GM18951 (cell line): ENCODE results near the gene TNNC1.

Experiments
- POLR2A ChIP-seq: IDR thresholded peaks from 4 replicates; pipeline ENCODE4 v1.6.1; 2011; ENCODE audit warnings: mild to moderate bottlenecking; ENCODE audit not compliant: insufficient read length, insufficient read depth; ENCODE audit errors: extremely low read depth
- in situ Hi-C: fragments of 300-500 bp; cut with MboI; formaldehyde crosslinking; loops from one replicate; pipeline ENCODE4 v1.12.0; 2022; ENCODE audit warnings: low sequenced_read_pairs, mixed read lengths, inconsistent platforms; ENCODE audit not compliant: unreplicated experiment

Gene TNNC1

DNA sequence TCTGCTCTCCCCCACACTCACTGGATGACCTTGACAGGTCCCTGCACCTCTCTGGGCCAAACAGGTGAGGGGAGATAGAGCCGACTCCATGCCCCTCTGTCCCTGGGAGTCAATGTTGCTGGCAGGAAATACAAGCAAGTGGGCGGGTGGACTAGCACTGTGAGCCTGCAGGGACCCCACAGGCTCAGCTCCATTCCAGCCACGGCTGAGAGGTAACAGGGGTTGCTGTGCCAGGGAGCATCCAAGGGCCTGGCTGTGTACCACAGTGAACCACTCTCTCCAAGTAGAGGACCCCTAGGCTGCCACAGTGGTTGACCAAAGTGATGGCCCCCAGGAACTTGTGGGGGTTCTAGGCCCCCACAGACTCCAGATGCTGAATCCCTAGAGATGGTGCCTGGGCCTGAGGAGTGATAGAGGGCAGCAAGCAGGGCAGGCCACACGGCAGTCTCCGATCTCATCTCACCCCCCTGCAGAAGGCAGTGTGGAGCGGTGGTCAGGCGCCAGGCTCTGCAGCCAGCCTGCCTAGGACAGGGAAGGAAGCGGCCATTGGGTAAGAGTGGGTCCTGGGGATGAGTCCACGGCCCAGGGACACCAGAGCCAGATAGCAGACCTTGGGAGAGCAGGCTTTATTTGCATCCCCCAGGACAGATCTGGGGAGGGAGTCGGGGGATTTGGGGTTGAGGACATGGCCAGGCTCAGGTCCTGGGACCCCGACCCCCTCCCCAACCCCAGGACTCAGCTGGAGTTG is 3.2 kb downstream of the TNNC1 start:
- TF ChIP-seq POLR2A, result no peak

GRCh38 chr3:52447512-52448355 is 6.1 kb downstream of the TNNC1 start:
- no peak for TF ChIP-seq POLR2A
- in situ Hi-C loops, result no loop called here

More for the DNA sequence above, 3.2 kb downstream of the TNNC1 start:
- in situ Hi-C loops, result no loop called here

DNA sequence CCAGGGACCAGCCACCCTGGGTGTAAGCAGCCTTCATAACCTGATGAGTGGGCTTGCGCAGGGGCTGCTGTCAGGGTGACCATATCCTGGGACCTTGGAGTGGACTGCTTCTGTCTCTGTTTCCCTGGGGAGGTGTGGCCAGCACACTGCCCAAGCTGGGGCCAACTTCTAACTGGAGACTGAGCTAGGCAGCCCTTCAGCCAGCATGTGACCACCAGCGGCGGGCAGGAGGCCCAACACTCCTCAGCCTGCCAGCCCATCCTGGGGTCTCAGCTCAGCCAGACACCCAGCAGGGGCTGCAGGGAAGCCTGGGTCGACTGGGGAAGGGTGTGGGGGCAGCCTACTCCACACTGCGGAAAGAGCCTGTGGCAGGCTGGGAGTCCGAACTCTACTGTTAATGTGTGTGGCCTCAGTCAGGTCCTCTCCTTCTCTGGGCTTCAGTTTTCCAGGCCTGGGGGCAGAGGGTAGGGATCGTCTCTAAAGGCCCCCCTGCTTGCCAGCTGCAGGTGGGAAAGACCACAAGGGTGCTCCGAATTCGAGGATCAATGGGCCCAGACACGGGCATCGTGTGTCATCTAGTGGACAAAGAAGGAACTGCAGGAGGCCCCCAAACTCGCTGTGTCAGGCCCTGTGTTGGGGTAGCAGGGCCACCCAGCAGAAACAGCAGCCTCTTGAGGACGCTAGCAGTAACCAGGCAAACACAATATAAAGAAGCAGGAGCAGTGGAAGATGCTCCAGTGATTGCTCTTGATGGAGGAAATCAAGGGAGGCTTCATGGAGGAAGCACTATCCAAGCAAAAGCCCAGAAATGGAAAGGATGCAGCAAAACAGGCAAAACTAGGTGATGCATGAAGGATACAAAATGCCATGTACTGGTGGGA is 7.0 kb downstream of the TNNC1 start:
- no peak for TF ChIP-seq POLR2A
- in situ Hi-C loops, result no loop called here

DNA sequence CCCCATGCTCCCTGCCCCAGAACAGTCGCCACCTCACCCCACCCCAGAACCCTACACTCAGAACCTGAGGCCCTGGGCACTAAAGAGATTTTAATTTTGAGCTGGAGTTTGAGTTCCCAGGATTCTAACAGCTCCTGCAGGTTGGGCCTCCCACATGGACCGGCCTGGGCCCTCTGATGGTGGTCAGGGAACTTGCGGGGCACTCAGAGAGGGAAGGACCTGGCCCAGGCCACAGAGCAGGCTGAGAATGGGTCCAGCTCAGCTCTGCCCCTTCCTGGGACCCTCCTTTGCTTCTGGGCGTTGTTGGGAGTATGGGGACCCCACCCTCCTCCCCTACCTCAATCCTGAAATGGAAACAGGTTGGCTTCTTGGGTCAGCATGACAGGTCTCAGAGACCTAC is 7.8 kb downstream of the TNNC1 start:
- in situ Hi-C loops, result no loop called here
- no peak for TF ChIP-seq POLR2A

DNA sequence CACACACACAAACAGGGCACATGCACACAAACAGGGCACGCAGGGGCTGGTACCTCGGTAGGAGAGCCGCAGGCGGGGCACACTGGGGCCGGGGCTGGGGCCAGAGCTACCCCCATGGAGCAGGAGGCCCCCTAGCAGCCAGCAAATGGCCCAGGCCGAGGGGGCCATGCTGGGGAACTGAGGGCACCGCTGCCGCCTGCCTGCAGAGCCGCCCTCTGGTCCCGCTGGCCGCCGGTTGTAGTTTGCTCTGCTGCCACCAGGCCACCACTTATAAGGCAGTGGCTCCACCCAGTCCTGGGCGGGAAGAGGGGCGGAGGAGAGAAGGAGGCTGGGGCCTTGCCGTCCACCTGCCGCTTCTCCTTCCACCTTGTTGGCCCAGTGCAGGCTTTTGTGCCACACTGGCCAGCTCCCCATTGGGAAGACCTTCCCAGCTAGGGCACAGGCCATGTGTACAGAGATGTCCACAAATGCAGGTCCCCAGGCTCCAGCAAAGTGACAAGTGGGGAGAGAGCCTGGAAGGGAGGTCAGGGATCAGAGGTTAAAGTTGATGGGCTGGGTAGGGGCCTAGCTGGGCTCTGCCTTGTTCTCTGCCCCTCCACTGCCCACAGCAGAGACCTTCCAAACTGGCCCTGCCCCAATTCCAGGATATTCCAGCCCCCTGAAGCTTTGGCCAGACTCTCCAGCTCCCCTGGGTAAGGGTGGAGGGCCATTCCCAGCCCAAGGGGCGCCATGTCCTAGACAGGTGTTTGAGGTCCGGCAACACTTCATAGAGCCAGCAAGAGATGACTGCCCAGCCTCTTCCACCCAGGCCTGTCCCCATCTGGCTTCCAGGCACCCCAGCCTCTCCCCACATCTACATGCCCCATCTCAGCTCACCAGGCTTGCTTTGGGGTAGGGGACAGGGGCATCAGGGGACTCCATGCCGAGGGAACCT is 8.7 kb downstream of the TNNC1 start, which contains the start of gene SEMA3G:
TSS of gene SEMA3G (minus strand) at position 244 of the 934 bp plus-strand sequence. CDS start at position 168, 76 bp downstream.
- TF ChIP-seq POLR2A, result peak; percentile 33
- in situ Hi-C loops, result no loop called here

DNA sequence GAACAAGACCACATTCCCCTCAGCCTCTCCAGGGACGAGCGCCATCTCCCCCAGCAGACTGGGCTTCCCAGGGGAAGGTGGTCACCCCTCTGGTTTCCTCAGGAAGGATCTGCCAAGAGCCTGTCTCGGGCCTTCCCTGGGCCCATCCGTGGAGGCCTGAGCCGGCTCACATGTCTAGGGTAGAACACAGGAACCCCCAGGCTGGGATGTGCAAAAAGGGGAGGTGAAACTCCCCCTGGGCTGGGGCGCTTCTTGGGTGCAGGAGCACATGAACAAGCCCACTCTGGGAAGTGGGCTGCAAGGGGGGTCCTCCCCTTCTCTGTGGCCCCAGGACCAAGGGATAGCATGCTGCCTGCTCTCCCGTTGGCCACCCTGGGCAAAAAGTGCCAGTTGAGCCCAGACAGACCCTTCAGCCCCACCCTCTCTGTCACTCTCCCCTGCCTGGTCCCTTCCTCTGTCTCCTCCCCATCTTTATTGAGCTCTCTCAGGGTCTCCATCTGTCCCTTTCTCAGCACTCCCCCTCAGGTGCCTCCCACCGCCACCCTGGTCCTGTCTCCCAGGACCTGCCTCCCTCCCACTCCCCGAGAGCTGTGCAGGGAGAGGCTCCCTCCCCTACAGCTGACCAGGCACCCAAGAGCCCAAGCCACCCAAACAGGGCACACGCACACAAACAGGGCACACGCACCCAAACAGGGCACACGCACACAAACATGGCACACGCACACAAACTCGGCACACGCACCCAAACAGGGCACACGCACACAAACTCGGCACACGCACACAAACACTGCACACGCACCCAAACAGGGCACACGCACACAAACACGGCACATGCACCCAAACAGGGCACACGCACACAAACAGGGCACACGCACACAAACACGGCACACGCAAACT is 9.8 kb downstream of the TNNC1 start:
- in situ Hi-C loops, result no loop called here
- no peak for TF ChIP-seq POLR2A

- in situ Hi-C loops, result no loop called here
- TF ChIP-seq POLR2A, result no peak
Measured at GRCh38 chr3:52443268-52443610, 10.6 kb downstream of the TNNC1 start.

GRCh38 chr3:52442409-52443267 is 11.2 kb downstream of the TNNC1 start:
- no peak for TF ChIP-seq POLR2A

DNA sequence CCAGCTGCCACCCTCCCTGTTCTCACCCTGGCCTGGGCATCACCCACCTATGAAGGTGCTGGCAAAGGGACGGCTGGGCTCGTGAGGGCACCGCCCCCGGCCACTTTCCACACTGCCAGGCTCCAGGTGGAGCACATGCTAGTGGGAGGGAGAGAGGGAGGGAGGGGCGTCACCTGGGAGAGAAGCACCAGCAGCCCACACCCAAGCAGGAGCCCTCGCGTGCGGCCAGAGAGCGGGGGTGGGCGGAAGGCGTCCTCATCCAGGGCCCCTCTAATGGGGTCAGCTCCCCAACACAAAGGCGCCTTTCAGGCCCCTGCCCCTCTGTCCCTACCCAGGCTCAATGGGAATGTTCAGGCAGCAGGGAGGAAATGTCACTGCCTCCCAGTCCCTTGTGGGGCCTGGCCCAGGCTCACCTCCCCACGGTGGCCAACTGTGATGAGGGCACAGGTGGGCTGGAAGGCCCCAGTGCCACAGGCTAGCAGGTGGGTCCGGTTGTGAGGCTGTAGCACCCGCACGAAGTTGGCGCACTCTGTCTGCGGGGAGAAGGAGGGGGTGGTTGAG is 12.0 kb downstream of the TNNC1 start:
- TF ChIP-seq POLR2A, result no peak
- in situ Hi-C loops, result no loop called here

More at GRCh38 chr3:52442409-52443267, 11.2 kb downstream of the TNNC1 start:
- in situ Hi-C loops, result no loop called here
